ENCODE data around the gene TMEM273.

TMEM273 gene

DNA sequence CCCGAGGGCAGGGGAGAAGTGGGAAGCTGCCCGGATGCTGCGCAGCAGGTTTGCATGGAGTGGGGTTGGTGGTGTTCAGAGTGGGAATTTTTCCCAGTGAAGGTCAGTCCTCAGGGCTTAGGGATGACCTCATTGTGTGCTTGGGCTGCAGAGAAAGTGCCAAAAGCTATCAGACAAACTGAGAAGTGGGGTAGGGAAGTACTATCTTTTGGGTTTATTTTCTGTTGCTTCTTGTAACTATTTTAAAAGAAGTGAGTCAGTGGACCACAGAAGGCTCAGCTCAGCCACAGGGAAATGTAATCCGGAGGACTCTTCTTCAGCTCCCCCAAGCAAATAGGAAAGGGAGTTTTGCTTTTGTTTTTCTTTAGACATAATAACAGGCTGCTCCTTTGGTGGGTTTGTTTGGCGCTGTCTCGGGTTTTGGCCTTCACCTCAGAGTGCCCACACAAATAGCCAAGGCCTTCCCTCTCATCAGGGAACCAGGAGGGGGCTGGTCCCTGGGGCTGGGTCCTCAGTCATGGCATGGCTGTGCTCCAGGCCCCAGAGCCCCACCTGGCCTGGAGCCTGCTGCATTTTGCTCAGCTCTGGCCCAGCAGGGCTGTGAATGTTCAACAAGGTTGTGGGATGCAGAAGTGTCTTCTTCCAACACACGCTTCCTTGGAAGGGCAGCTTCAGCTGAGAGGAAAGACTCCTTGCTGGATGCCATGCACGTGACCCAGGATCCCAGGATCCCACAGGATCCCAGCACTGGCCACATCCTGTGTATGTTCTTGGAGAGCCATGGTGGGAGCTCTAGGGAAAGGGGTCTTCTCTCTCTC is 49.0 kb downstream of the TMEM273 start:
- no peak for DNase-seq

- DNase-seq, result no peak
Measured at GRCh38 chr10:49138361-49138891, 49.8 kb downstream of the TMEM273 start.

DNA sequence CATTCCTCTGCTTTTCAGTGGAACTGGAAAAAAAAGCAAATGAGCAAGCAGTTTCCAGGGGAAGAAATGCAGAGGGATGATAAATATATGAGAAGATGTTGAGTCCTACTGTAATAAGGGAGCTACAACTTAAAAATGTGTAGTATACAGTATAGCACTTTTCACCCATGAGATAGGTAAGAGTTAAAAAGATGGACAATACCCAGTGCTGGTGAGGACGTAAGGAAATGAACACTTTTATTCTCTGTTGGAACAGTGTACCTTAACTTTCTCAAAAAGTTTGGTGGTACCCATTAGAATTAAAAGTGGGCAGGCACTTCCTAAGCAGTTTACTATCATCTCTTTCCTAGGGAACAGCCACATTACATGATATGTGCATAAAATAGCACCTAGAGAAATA is 51.7 kb downstream of the TMEM273 start:
- no peak for DNase-seq

- no peak for DNase-seq
Measured at GRCh38 chr10:49135575-49136313, 52.4 kb downstream of the TMEM273 start.

DNA sequence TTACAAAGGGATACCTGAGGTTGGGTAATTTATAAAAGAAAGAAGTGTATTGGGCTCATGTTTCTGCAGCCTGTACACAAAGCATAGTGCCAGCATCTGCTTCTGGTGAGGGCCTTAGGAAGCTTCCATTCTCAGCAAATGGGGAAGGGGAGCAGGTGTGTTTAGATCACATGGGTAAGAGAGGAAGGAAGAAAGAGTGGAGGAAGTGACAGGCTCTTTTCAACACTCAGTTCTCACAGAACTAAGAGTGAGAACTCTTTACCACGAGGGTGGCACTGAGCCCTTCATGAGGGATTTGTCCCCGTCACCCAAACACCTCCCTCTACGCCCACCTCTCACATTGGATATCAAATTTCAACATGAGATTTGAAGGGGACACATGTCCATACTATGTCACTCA is 53.9 kb downstream of the TMEM273 start:
- DNase-seq, result no peak

DNA sequence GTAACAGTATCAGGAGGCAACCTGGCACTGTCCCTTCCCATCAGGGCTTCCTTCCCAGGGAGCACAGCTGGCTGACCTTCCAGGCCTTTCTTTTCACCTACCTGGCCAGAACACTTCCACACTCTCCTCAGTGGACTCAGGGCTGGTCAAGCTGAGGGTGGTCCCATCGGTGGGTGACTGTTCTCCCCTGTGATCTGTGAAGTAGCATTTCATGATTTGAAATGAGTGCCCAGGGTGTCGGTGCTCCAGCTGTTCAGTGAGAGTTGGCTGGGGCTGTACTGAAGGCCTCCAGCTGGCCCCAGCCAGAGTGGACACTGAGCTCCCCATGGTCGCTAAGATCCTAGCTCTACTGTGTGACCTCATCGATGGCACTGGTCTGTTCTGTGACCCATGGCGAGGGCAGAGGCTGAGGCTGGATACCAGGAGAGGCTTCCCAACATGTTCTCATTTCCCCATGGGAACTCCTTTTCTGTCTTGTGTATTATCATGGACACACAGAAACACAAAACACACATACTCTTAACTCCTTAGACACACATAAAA is 54.4 kb downstream of the TMEM273 start, which contains the start of gene FAM170B:
TSS of gene FAM170B (minus strand) at position 316 of the 543 bp plus-strand sequence. CDS start at position 213, 103 bp downstream.
- no peak for DNase-seq

DNA sequence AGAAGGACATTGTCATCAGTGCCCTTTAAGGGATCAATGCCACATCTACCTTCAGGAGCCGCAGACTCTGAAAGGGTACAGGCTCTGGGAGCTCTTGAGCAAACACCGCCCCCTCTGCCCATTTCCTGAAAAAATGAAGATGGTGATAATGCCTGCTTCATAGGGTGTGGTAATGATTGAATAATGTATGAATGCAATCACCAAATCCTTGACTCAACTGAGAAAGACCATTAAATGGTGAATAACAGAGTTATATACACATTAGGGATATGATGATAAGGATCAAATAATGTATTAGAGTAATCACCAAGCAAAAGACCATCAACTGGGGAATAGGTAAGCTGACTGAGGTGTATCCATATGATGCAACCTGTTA is 55.8 kb downstream of the TMEM273 start:
- DNase-seq, result no peak

DNA sequence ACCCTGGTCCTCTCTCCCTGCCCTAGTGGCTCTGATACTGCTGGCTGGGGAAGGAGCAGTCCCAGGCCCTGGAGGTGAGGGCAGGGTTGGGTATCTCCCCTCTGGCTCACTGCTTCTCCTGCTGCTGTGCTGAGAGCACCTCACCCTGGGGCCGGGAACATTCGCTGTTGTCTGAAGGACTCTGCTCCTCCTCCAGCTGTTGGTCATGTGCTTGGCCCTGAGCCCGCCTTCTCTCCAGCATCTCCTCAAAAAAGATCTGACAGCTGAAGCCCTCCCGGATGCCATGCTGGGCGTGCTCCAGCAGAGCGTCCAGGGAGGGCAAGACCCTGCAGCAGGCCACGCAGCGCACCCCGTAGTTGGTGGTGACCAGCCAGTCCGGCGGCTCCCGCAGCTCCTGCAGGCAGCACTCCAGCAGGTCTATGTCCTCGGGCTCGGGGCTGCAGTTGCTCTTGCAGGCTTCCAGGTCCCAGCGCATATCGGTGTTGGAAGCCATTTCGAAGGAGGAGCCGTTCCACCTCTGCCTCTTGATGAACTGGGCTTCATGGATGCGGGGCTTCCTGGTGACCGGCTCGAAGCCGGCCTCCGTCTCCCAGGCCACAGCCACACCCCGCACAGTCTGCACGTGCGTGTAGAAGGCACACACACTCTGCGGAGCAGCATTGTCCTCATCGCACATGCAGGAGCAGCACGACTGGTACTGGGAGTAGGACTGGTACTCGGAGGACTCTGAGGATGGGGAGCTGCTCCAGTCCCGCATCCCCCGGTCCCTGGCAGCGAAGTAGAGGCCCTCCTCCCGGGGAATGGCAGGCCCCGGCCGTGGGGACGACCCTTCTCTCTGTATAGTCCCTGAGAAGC is 56.5 kb downstream of the TMEM273 start:
- DNase-seq, result no peak

DNA sequence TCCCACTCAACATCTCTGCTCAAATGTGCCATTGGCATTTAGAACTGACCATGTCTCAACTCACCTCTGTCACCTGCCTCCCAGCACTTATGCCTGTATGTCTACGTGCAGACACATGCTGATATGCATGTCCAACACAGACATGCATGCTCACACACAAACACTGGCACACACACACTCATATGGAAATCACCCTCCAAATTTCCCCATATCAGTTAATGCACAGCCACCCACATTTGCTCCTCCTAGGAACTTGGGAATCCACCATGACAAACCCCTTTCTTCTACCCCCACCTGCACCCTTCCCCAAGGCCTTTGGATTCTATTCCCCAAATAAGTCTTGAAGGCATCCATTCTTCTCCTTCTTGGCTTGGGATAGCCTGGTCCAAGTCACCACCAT is 58.8 kb downstream of the TMEM273 start:
- DNase-seq, result no peak

DNA sequence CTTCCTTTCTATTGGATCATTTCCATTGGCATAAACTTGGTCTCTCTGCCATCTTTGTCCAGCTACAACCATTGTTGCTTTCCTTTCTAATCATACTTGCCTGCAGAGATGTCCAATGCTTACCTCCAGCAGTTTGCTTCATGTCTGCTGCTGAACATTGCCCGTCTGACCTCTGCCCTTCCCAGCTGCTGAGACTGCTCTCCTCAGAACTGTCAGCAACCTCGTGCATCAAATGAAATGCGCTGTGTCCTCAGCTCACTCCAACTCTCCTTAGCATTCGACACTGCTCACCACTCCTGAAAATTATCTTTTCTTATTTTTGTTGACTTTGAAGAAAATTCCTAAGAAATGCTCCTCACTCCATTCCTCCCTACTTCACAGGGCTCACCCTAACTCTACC is 59.3 kb downstream of the TMEM273 start:
- no peak for DNase-seq

- DNase-seq, result no peak
Measured at GRCh38 chr10:49123981-49124950, 63.9 kb downstream of the TMEM273 start.

DNA sequence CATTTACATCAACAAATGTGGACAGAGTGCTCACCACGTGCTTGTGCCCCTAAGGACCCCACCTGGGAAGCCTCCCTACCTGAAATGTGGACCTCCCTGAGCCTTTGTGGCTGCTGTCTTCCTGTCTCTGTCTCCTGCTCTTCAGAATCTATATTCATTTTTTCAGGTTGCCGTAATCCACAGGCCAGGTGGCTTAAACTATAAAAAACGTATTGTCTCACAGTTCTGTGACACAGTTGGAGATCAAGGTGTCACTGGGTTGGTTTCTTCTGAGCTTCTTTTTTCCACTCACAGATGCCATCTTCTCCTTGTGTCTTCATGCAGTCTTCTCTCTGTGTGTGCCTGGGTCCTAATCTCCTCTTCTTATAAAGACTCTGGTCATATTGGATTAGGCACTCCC is 67.3 kb downstream of the TMEM273 start:
- DNase-seq, result no peak

- no peak for DNase-seq
Measured at GRCh38 chr10:49119746-49120145, 68.4 kb downstream of the TMEM273 start.

DNA sequence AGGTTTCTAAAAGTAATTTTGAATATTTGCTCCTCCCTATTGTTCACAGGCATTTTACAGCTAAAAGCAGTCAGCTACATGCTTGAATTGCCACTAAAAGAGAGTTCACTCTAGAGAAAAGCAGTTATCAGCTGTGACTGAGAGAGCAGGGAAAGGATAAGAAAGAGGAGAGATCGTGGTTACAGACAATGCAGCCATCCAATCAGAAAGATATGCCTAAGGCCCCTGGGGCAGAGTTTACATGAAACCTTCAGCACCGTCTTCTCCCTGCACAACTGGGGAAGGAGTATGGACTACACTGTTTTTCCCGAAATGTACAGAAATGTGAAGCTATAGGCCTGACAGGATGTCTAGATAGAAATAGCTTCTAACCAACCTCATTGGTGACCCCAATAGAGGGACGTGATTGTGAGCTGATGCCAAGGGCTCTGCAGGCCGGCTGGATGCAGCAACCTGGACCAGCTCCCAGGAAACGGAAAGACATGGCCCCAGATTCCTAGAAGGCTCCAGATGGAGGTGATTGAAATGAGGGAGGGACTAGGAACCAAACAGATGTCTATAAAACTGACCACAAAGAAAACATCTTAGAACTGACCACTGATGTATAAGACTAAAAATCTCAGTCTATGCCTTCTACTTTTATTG is 69.6 kb downstream of the TMEM273 start:
- peak; percentile 16 for DNase-seq

GRCh38 chr10:49117376-49118070 is 70.7 kb downstream of the TMEM273 start:
- peak; percentile 27 for DNase-seq

- no peak for DNase-seq
Measured at GRCh38 chr10:49116509-49117375, 71.4 kb downstream of the TMEM273 start.

DNA sequence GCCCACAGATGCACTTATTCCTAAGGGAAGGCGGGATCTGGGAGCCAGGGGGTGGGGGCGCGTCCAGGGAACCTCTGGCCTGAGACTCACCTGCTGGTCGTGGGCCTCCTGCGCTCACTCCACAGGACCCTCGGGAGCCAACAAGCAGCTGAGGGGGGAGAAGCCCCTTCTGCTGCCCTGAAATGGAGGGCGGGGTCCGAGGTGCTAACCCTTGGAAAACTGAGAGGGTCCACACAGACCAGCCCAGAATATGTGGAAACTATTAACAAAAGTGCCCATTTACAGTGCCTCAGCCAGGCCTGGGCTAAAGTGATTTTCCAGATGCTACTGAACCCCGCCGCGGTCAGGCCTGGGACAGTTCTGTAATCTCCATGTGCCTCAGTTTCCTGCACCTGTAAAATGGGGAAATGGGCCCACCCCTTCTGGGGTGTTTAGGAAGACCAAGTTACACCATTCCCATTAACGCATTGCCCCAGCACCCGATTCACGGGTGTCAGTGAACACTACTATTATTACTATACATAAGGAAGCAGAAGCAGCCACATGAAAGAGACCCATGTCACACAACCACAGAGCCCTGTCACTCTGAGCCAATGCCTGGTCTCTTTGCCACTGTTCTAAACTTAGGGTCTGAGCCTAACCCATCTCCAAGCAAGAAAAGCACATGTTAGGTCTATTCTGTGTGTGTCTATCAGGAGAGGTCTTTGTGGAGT is 72.2 kb downstream of the TMEM273 start:
- peak; percentile 17 for DNase-seq

GRCh38 chr10:49115015-49115795 is 73.0 kb downstream of the TMEM273 start, which contains the start of gene VSTM4:
Gene VSTM4, minus strand, starts transcription at chr10:49115522. Its CDS starts 37 bp downstream, at chr10:49115485.
- peak; percentile 24 for DNase-seq
